ENCODE data around the gene PCSK6. TPM values are rescaled to one million over a fixed set of nuclear protein-coding genes. Genes with fewer than 3 reads are reported as not detected.

PCSK6 gene
- total RNA-seq, 4 donors from 2014 or later: 4.0 to 28.6 (median 17.5) TPM

DNA sequence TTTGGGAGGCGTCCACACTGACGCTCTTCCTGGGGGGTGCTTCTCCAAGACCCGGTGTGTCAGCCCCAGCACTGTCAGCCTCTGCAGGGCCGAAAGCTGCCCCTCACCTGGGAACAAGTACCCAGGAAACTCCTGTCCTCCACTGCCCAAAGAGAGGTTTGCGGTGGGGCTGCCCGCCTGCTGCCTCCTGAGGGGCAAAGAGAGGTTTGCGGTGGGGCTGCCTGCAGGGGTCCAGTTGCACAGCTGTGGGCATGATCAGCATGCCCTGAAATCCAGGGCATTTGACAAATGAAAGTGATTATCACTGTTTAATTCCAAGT is 179.4 kb downstream of the PCSK6 start:
- 86 to 88% methylated on average over 2 to 7 of the region's 7 CpGs for WGBS, 2 donors
- no peaks in the 10 kb centered on the region for H3K36me3 ChIP-seq
- H3K4me3 ChIP-seq (replicated peaks in 1 of 3): no peak overlapping the region
- H3K27me3 ChIP-seq: no peaks in the 10 kb centered on the region
- intact Hi-C loops (cut with DNase I): no loop called here
- no peak overlapping the region for H3K27ac ChIP-seq
- no peaks in the 10 kb centered on the region for H3K9me3 ChIP-seq
- DNase-seq: no peak
- no peaks in the 10 kb centered on the region for H3K4me1 ChIP-seq
- TF ChIP-seq, protein P1, sequence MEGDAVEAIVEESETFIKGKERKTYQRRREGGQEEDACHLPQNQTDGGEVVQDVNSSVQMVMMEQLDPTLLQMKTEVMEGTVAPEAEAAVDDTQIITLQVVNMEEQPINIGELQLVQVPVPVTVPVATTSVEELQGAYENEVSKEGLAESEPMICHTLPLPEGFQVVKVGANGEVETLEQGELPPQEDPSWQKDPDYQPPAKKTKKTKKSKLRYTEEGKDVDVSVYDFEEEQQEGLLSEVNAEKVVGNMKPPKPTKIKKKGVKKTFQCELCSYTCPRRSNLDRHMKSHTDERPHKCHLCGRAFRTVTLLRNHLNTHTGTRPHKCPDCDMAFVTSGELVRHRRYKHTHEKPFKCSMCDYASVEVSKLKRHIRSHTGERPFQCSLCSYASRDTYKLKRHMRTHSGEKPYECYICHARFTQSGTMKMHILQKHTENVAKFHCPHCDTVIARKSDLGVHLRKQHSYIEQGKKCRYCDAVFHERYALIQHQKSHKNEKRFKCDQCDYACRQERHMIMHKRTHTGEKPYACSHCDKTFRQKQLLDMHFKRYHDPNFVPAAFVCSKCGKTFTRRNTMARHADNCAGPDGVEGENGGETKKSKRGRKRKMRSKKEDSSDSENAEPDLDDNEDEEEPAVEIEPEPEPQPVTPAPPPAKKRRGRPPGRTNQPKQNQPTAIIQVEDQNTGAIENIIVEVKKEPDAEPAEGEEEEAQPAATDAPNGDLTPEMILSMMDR (IDR thresholded peaks at IDR 0.05): no peak
- TF ChIP-seq POLR2A (IDR thresholded peaks at IDR 0.05): no peak

DNA sequence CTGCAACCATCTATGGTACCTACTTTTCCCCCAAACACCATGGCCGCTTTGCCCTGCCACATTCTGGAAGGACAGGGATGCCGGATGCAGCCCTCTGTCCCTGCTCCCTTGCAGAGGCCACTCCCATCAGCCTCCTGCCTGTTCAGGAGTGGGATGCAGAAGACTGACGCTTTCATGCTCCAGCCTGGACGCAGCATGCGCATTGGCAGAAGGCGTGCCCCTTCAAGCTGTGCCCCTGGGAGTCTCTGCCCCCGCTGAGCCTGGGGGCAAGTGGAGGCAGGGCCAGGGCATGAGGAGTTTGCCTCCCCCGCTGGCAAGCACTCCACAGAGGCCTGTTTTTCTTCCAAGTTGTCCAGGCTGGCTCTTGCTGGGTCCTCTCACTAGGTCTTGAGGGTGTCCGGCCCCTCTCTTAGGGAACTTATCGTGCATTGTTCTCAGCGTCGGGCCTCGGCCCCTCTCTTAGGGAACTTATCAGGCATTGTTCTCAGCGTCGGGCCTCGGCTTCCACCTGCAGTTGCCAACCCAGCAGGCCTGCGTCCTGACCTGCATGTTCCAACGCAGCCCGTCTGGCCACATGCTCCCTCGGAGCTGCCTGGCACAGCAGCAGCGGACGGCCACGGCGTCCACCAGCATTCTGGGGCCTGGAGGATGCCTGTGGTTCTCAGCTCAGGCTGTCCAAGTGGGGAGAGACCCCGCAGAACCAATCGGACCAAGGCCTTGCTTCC is 179.9 kb downstream of the PCSK6 start:
- no peak overlapping the region for H3K27ac ChIP-seq
- no peaks in the 10 kb centered on the region for H3K9me3 ChIP-seq
- 59 to 77% methylated on average over 7 to 26 of the region's 26 CpGs for WGBS, 2 donors
- intact Hi-C loops (cut with DNase I): no loop called here
- no peak overlapping the region for H3K4me3 ChIP-seq (replicated peaks in 1 of 3)
- H3K4me1 ChIP-seq: no peaks in the 10 kb centered on the region
- no peaks in the 10 kb centered on the region for H3K27me3 ChIP-seq
- H3K36me3 ChIP-seq: no peaks in the 10 kb centered on the region
- no peak for TF ChIP-seq POLR2A (IDR thresholded peaks at IDR 0.05)
- TF ChIP-seq, protein P1 (IDR thresholded peaks at IDR 0.05): no peak
- DNase-seq: no peak

DNA sequence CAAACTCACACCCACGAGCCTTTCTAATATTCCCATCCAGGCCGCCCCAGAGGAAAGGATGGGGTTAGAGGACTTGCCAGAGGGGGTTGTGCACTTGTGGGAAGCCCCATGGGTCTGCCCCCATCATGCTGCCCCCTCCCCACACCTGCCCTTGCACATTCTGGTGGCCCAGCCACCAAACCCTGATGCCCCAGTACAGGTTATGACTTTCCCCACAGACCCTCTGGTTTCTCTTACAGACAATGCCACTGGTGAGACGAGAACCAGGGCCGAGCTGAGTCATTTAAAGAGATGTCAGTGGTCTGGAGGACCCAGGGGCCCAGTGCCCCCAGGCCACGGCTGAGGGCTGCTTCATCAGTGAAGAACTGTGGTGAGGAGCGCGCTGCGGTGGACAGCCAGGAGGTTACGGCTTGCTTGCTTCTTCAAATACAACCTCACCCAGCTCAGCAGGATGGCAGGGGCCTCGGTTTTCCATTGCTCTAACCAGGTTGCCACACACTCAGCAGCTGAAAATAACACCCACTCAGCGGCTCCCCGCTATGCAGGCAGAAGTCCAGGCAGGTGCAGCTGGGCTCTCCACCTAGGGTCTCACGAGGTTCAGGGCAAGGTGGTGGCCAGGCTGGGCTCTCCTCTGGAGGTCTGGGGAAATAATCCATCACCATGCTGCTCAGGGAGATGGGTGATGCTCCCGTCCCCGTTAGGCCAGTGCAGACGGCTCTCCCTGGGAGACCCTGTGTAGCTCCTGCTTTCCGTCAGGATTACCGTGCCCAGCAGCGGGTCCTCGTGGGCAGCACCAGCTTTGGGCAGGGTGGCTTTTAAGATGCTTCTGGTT is 180.7 kb downstream of the PCSK6 start:
- H3K27me3 ChIP-seq: no peaks in the 10 kb centered on the region
- no peak overlapping the region for H3K4me3 ChIP-seq (replicated peaks in 1 of 3)
- DNase-seq: no peak
- intact Hi-C loops (cut with DNase I): no loop called here
- no peak overlapping the region for H3K27ac ChIP-seq
- TF ChIP-seq POLR2A (IDR thresholded peaks at IDR 0.05): no peak
- TF ChIP-seq, protein P1 (IDR thresholded peaks at IDR 0.05): no peak
- no peaks in the 10 kb centered on the region for H3K36me3 ChIP-seq
- no peaks in the 10 kb centered on the region for H3K9me3 ChIP-seq
- WGBS, 2 donors: 73 to 81% methylated on average over 7 to 16 of the region's 20 CpGs
- H3K4me1 ChIP-seq: no peaks in the 10 kb centered on the region

DNA sequence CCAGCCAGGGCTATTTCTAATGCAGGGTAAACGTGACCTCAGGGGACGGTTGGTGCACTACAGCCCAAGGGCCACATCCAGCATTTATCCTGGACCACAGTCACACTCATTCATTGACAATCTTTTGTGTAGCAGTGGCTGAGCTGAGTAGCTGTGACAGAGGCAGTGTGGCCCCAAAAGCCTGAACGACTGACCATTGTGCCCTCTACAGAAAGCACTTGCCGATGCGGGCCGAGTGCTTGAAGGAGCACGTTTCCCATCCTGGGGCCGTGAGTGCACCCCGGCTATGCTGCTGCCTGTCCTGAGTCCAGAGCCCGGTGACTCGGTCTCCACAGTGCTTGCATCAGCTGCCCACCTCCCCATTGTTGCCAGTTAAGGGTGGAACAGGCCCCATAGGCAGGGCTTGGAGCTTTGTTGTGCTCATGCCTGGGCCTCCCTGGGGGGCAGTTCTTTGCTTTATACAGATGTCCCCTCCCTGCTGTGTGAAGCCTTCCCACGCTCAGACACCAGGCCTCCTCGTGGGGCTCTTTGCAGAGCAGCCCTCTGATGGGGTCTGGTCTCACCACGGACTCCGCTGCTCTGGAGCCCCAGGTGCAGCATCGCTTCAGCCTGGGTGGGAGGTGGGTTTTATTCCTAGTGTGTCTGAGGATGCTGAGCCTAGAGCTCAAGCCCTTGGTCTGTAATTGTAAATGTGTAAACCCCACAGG is 181.5 kb downstream of the PCSK6 start:
- Histone ChIP-seq H3K4me1 (no peaks in the 10 kb centered on the region), H3K27me3 (no peaks in the 10 kb centered on the region), H3K9me3 (no peaks in the 10 kb centered on the region), H3K27ac (no peak overlapping the region), H3K4me3 (replicated peaks in 1 of 3) (no peak overlapping the region), H3K36me3 (no peaks in the 10 kb centered on the region)
- DNase-seq: no peak
- TF ChIP-seq, protein P1 (IDR thresholded peaks at IDR 0.05): no peak
- TF ChIP-seq POLR2A (IDR thresholded peaks at IDR 0.05): no peak
- WGBS, 2 donors: 73 to 90% methylated on average over 7 to 11 of the region's 16 CpGs
- intact Hi-C loops (cut with DNase I): no loop called here
